Measurements from ENCODE around the gene ERBB3.

Gene ERBB3

GRCh38 chr12:56061982-56062381 lies 18.0 kb upstream of the ERBB3 start:
- TF ChIP-seq CTCF (IDR thresholded peaks at IDR 0.05; ENCODE audit: low read length), result no peak
- TF ChIP-seq EZH2 (optimal IDR thresholded peaks at IDR 0.05; ENCODE audit: low read depth, low read length), result no peak
- no peak for TF ChIP-seq EZH2phosphoT487 (IDR thresholded peaks at IDR 0.05; ENCODE audit: low read length)

GRCh38 chr12:56062996-56063395 lies 17.0 kb upstream of the ERBB3 start:
- TF ChIP-seq CTCF (IDR thresholded peaks at IDR 0.05; ENCODE audit: low read length) (no peak), EZH2 (optimal IDR thresholded peaks at IDR 0.05; ENCODE audit: low read depth, low read length) (no peak), EZH2phosphoT487 (IDR thresholded peaks at IDR 0.05; ENCODE audit: low read length) (no peak)
- H3K4me1 ChIP-seq (ENCODE audit: low read length), result no peaks in the 10 kb centered on the region
- no peaks in the 10 kb centered on the region for H3F3A ChIP-seq (ENCODE audit: insufficient read depth, low read length)
- no peaks in the 10 kb centered on the region for H3K36me3 ChIP-seq (replicated peaks; ENCODE audit: insufficient read depth, low read length)
- H3K9ac ChIP-seq (ENCODE audit: low read length), result no peak overlapping the region
- H4K20me1 ChIP-seq (ENCODE audit: insufficient read depth, low read length), result no peaks in the 10 kb centered on the region
- no peak overlapping the region for H3K4me2 ChIP-seq (ENCODE audit: low read depth, low read length)
- no peaks in the 10 kb centered on the region for H3K79me2 ChIP-seq (ENCODE audit: low read length)
- H3K27ac ChIP-seq (ENCODE audit: low read length), result no peak overlapping the region
- no peak overlapping the region for H2AFZ ChIP-seq (ENCODE audit: low read length)
- H3K9me2 ChIP-seq (replicated peaks; ENCODE audit: insufficient read depth, low read length), result no peaks in the 10 kb centered on the region
- no peaks in the 10 kb centered on the region for H3K27me3 ChIP-seq (replicated peaks; ENCODE audit: insufficient read depth, low read length)
- no peaks in the 10 kb centered on the region for H3K9me3 ChIP-seq (replicated peaks; ENCODE audit: insufficient read depth, low read length)
- H3K4me3 ChIP-seq (ENCODE audit: low read length), result no peak overlapping the region
- DNase-seq, result no peak

More at GRCh38 chr12:56061982-56062381, 18.0 kb upstream of the ERBB3 start:
- H3K4me1 ChIP-seq (ENCODE audit: low read length), result no peaks in the 10 kb centered on the region
- H2AFZ ChIP-seq (ENCODE audit: low read length), result no peak overlapping the region
- H3K79me2 ChIP-seq (ENCODE audit: low read length), result no peaks in the 10 kb centered on the region
- no peak overlapping the region for H3K9ac ChIP-seq (ENCODE audit: low read length)
- H4K20me1 ChIP-seq (ENCODE audit: insufficient read depth, low read length), result no peaks in the 10 kb centered on the region
- H3K27me3 ChIP-seq (replicated peaks; ENCODE audit: insufficient read depth, low read length), result no peaks in the 10 kb centered on the region
- H3K4me2 ChIP-seq (ENCODE audit: low read depth, low read length), result no peak overlapping the region
- no peak for DNase-seq
- H3K9me3 ChIP-seq (replicated peaks; ENCODE audit: insufficient read depth, low read length), result no peaks in the 10 kb centered on the region
- H3K27ac ChIP-seq (ENCODE audit: low read length), result no peak overlapping the region
- no peaks in the 10 kb centered on the region for H3F3A ChIP-seq (ENCODE audit: insufficient read depth, low read length)
- no peaks in the 10 kb centered on the region for H3K9me2 ChIP-seq (replicated peaks; ENCODE audit: insufficient read depth, low read length)
- no peaks in the 10 kb centered on the region for H3K36me3 ChIP-seq (replicated peaks; ENCODE audit: insufficient read depth, low read length)
- no peak overlapping the region for H3K4me3 ChIP-seq (ENCODE audit: low read length)

- TF ChIP-seq EZH2phosphoT487 (IDR thresholded peaks at IDR 0.05; ENCODE audit: low read length), result no peak
- TF ChIP-seq CTCF (IDR thresholded peaks at IDR 0.05; ENCODE audit: low read length), result no peak
- no peak for TF ChIP-seq EZH2 (optimal IDR thresholded peaks at IDR 0.05; ENCODE audit: low read depth, low read length)
- Histone ChIP-seq H3K27me3 (replicated peaks; ENCODE audit: insufficient read depth, low read length) (no peaks in the 10 kb centered on the region), H3K9me3 (replicated peaks; ENCODE audit: insufficient read depth, low read length) (no peaks in the 10 kb centered on the region), H3K9me2 (replicated peaks; ENCODE audit: insufficient read depth, low read length) (no peaks in the 10 kb centered on the region), H3K79me2 (ENCODE audit: low read length) (no peaks in the 10 kb centered on the region), H3K36me3 (replicated peaks; ENCODE audit: insufficient read depth, low read length) (no peaks in the 10 kb centered on the region), H3K4me1 (ENCODE audit: low read length) (no peaks in the 10 kb centered on the region), H3F3A (ENCODE audit: insufficient read depth, low read length) (no peaks in the 10 kb centered on the region), H3K27ac (ENCODE audit: low read length) (no peak overlapping the region), H3K4me2 (ENCODE audit: low read depth, low read length) (no peak overlapping the region), H3K9ac (ENCODE audit: low read length) (no peak overlapping the region), H3K4me3 (ENCODE audit: low read length) (no peak overlapping the region), H4K20me1 (ENCODE audit: insufficient read depth, low read length) (no peaks in the 10 kb centered on the region), H2AFZ (ENCODE audit: low read length) (no peak overlapping the region)
- DNase-seq, result no peak
Observed at GRCh38 chr12:56071648-56072047, 8.3 kb upstream of the ERBB3 start.

Measured in MM.1S (cell line).